GM12872 (cell line): ENCODE results near the gene NBAS.

Experiments used
- CTCF ChIP-seq: IDR thresholded peaks from 3 replicates; pipeline ENCODE4 v1.5.1; 2011; ENCODE audit warnings: low read depth, mild to moderate bottlenecking, low read length, moderate library complexity; ENCODE audit not compliant: insufficient read depth

Gene NBAS

GRCh38 chr2:15281681-15282080 lies 279.5 kb downstream of the NBAS start:
- TF ChIP-seq CTCF: no peak

- TF ChIP-seq CTCF: no peak
Observed at GRCh38 chr2:15279201-15279876, 281.8 kb downstream of the NBAS start.

- no peak for TF ChIP-seq CTCF
Observed at GRCh38 chr2:15278296-15278695, 282.8 kb downstream of the NBAS start.

- no peak for TF ChIP-seq CTCF
Observed at GRCh38 chr2:15275346-15275745, 285.8 kb downstream of the NBAS start.

GRCh38 chr2:15273452-15273851 lies 287.7 kb downstream of the NBAS start:
- TF ChIP-seq CTCF: no peak

- no peak for TF ChIP-seq CTCF
Observed at GRCh38 chr2:15272942-15273341, 288.2 kb downstream of the NBAS start.

GRCh38 chr2:15271941-15272542 lies 289.1 kb downstream of the NBAS start:
- no peak for TF ChIP-seq CTCF
